ENCODE data around the gene TRIM38.
"Not testable (repeated sequence)": the region's sequence is repeated elsewhere in the genome, so short reads cannot be mapped to it uniquely, and the experiment has no call there.

The TRIM38 gene

GRCh38 chr6:26000366-26001144, 38.0 kb downstream of the TRIM38 start:
- no peak for DNase-seq (ENCODE audit: low read depth)
- in situ Hi-C loops (cut with HindIII; ENCODE audit: low sequenced_read_pairs): no loop called here
- H3K4me3 ChIP-seq (ENCODE audit: low read depth, low read length): no peak overlapping the region
- TF ChIP-seq, protein P1, sequence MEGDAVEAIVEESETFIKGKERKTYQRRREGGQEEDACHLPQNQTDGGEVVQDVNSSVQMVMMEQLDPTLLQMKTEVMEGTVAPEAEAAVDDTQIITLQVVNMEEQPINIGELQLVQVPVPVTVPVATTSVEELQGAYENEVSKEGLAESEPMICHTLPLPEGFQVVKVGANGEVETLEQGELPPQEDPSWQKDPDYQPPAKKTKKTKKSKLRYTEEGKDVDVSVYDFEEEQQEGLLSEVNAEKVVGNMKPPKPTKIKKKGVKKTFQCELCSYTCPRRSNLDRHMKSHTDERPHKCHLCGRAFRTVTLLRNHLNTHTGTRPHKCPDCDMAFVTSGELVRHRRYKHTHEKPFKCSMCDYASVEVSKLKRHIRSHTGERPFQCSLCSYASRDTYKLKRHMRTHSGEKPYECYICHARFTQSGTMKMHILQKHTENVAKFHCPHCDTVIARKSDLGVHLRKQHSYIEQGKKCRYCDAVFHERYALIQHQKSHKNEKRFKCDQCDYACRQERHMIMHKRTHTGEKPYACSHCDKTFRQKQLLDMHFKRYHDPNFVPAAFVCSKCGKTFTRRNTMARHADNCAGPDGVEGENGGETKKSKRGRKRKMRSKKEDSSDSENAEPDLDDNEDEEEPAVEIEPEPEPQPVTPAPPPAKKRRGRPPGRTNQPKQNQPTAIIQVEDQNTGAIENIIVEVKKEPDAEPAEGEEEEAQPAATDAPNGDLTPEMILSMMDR (IDR thresholded peaks at IDR 0.05; ENCODE audit: low read depth, low read length, missing control alignments): no peak

DNA sequence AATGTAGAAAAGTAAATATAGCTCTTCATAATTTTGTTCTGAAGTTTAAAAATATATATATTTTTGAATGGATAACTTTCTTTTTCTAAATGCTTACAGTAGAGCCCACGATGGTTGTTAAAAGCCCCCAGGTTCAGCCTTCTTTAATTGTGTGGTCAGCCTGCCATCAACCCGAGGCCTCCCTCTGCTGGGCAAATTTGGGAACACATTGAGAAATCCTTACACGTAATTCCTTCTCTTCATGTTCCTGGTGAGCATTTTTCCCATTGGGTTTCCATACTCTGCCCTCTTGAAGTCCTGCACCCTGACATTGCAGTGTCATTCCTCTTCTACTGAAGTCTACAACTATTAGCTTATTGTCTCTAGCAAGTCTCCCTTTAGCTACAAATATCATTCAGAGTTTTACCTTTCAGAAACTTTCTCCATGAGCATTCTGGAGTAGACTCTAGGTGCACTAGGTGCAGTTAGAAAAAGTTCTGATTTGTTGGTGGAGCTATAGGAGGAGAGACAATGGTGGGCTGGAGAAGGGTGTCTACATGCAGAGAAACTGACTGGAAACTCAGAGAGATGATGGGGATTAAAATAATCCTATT, 40.6 kb downstream of the TRIM38 start:
- TF ChIP-seq, protein P1 (IDR thresholded peaks at IDR 0.05; ENCODE audit: low read depth, low read length, missing control alignments): peak; percentile 89
- DNase-seq (ENCODE audit: low read depth): peak; percentile 35
- in situ Hi-C loops (cut with HindIII; ENCODE audit: low sequenced_read_pairs): no loop called here
- no peak overlapping the region for H3K4me3 ChIP-seq (ENCODE audit: low read depth, low read length)

DNA sequence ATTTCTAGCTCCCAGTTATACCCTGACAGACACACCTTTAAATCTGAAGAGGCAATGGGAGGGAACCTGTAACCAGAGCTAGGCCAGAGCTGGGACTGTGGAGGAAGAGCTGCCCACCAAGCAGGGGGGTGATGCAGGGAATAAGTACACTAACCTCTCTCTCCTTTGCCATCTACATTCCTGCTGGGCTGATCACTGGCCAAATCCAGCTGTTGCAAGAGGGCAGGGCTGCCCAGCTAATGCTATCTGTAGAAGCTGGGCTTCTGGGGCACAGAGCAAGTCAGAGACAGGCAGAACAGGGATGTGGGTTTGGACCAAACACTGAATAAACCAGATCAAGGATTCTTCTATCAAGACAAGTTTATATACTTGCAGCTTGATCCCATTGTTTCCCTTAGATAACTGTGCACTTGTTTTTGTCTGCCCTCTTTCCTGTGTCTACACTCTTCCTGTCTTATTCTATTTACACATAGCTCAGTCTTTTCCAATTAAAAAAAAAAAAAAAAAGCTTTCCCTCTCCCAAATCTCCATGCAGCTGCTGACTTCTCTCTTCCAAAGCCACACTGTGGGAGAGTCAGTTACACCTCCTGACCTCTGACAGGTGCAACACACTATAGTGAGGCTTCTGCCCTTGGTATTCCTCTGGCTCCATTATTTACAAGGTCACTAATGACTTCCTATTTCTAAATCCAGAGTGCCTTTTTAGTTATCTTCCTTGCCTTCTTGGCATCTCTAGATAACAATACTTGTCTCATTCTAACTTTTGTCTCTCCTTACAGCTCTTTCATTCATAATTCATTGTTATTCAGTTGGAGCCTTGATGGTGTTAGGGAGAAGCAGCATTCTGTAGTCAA, 43.7 kb downstream of the TRIM38 start:
- in situ Hi-C loops (cut with HindIII; ENCODE audit: low sequenced_read_pairs): no loop called here

GRCh38 chr6:26006940-26007305, 44.3 kb downstream of the TRIM38 start:
- DNase-seq (ENCODE audit: low read depth); H3K4me3 ChIP-seq (ENCODE audit: low read depth, low read length); in situ Hi-C loops (cut with HindIII; ENCODE audit: low sequenced_read_pairs): not testable (repeated sequence)

More for the DNA sequence above, 43.7 kb downstream of the TRIM38 start:
- no peak overlapping the region for H3K4me3 ChIP-seq (ENCODE audit: low read depth, low read length)
- DNase-seq (ENCODE audit: low read depth): no peak
- TF ChIP-seq, protein P1 (IDR thresholded peaks at IDR 0.05; ENCODE audit: low read depth, low read length, missing control alignments): no peak

- no peak overlapping the region for H3K4me3 ChIP-seq (ENCODE audit: low read depth, low read length)
- in situ Hi-C loops (cut with HindIII; ENCODE audit: low sequenced_read_pairs): no loop called here
- no peak for DNase-seq (ENCODE audit: low read depth)
- TF ChIP-seq, protein P1 (IDR thresholded peaks at IDR 0.05; ENCODE audit: low read depth, low read length, missing control alignments): no peak
Observed at GRCh38 chr6:26008470-26008869, 45.9 kb downstream of the TRIM38 start.

GRCh38 chr6:26009817-26010216, 47.2 kb downstream of the TRIM38 start:
- TF ChIP-seq, protein P1 (IDR thresholded peaks at IDR 0.05; ENCODE audit: low read depth, low read length, missing control alignments): no peak
- no peak for DNase-seq (ENCODE audit: low read depth)
- no peak overlapping the region for H3K4me3 ChIP-seq (ENCODE audit: low read depth, low read length)
- in situ Hi-C loops (cut with HindIII; ENCODE audit: low sequenced_read_pairs): no loop called here
